ENCODE measurements around the gene ASB3. TPM values are rescaled to one million over a fixed set of nuclear protein-coding genes. Genes with fewer than 3 reads are reported as not detected.

The ASB3 gene
- total RNA-seq, 1 experiment from 2014 or later = 23.1 TPM

- no peak overlapping the region for H3K9ac ChIP-seq (ENCODE audit: extremely low read depth, insufficient read length, low read length)
- no peaks in the 10 kb centered on the region for H3K23me2 ChIP-seq (ENCODE audit: insufficient read length, low read depth, low read length, poor library complexity, severe bottlenecking)
- no peak overlapping the region for H3T11ph ChIP-seq (ENCODE audit: low read length)
- H2BK120ac ChIP-seq (ENCODE audit: low read depth, low read length, poor library complexity, severe bottlenecking) = no peak overlapping the region
- no peaks in the 10 kb centered on the region for H3K79me2 ChIP-seq (ENCODE audit: insufficient read depth, low read length)
- H3K23ac ChIP-seq (ENCODE audit: insufficient read length, low read depth, low read length) = no peak overlapping the region
- peaks cover under 1% of the 10 kb centered on the region in 2 experiments; a peak in 1 of 5 replicates for H3K9me3 Mint-ChIP-seq
- no peak overlapping the region for H2AFZ ChIP-seq (ENCODE audit: low read length)
- no peaks in the 10 kb centered on the region for H3K27me3 ChIP-seq (ENCODE audit: insufficient read depth, low read length)
- H3K27me3 Mint-ChIP-seq (ENCODE audit: low read depth) = no peaks in the 10 kb centered on the region
- H3K14ac ChIP-seq (ENCODE audit: insufficient read depth, low read length) = no peak overlapping the region
- no peak overlapping the region for H3K4me2 ChIP-seq (ENCODE audit: insufficient read depth, insufficient read length, low read length)
- H2AK5ac ChIP-seq (ENCODE audit: insufficient read length, low read length) = no peak overlapping the region
- H2BK20ac ChIP-seq (ENCODE audit: low read depth, low read length, poor library complexity, severe bottlenecking) = no peak overlapping the region
- no peak overlapping the region for H2BK15ac ChIP-seq (ENCODE audit: low read depth, low read length)
- H2BK5ac ChIP-seq (ENCODE audit: insufficient read length, low read length) = no peak overlapping the region
- no peaks in the 10 kb centered on the region for H3K79me1 ChIP-seq (ENCODE audit: insufficient read depth, low read depth, low read length, poor library complexity, severe bottlenecking)
- no peak overlapping the region for H3K56ac ChIP-seq (ENCODE audit: insufficient read length, low read depth, low read length)
- H3K4me3 Mint-ChIP-seq = no peak overlapping the region
- H3K27ac Mint-ChIP-seq = no peak overlapping the region
- H2BK12ac ChIP-seq (ENCODE audit: insufficient read length, low read depth, low read length) = no peak overlapping the region
- no peak overlapping the region for H4K8ac ChIP-seq (replicated peaks; ENCODE audit: insufficient read length, low read depth, low read length)
- no peak overlapping the region for H4K5ac ChIP-seq (ENCODE audit: insufficient read length, low read depth, low read length)
- DNase-seq = no peak
- H3K4me1 Mint-ChIP-seq = no peaks in the 10 kb centered on the region
- TF ChIP-seq CTCF (conservative IDR thresholded peaks at IDR 0.05) = no peak
- peaks cover 6 to 8% (median 7%) of the 10 kb centered on the region in 3 experiments; a peak in 5 of 7 replicates for H3K36me3 Mint-ChIP-seq (ENCODE audit: insufficient read depth in 1 of 3, low read depth in 3 of 3)
- no peaks in the 10 kb centered on the region for H3K4me1 ChIP-seq (ENCODE audit: insufficient read depth, low read length)
- no CpG with 5 or more reads among the region's 2 CpGs for WGBS (ENCODE audit: extremely low coverage, insufficient read length, low lambda C conversion rate)
- H3K4ac ChIP-seq (ENCODE audit: low read depth, low read length) = no peak overlapping the region
- no peak overlapping the region for H3K18ac ChIP-seq (ENCODE audit: insufficient read length, low read depth, low read length)
- H4K20me1 ChIP-seq (ENCODE audit: control insufficient read depth, insufficient read depth, insufficient read length) = no peaks in the 10 kb centered on the region
- no peak overlapping the region for H4K91ac ChIP-seq (ENCODE audit: insufficient read length, low read depth, low read length)
- no peak overlapping the region for H3K27ac ChIP-seq (ENCODE audit: insufficient read length, low read depth, low read length)
- H3K9me3 ChIP-seq (ENCODE audit: control insufficient read depth, low read depth, low read length) = no peaks in the 10 kb centered on the region
These were observed 113.8 kb downstream of the ASB3 start for GRCh38 chr2:53672881-53673522.

Data from H9 (cell line).